Activated CD4-positive, alpha-beta memory T cell treated with anti-CD3 and anti-CD28 coated beads for 36 hours (primary cell): ENCODE measurements around the gene C1orf52. TPM values are rescaled to one million over a fixed set of nuclear protein-coding genes. Genes with fewer than 3 reads are reported as not detected.
A peak's percentile ranks its signal among the peaks of the same experiment; 100 is the strongest.
"Not testable (repeated sequence)": the region's sequence is repeated elsewhere in the genome, so short reads cannot be mapped to it uniquely, and the experiment has no call there.

Experiments used
- CTCF ChIA-PET: fragments of 350-600 bp; sonication (Branson Sonifier 250); formaldehyde crosslinking; loops from one replicate; lab custom pipeline; 2021; ENCODE audit warnings: antibody characterized with exemption, inconsistent platforms; lab: Charles Lee
- POLR2A ChIA-PET: fragments of 350-600 bp; sonication (Branson Sonifier 250); formaldehyde crosslinking; loops from one replicate; lab custom pipeline; 2021; ENCODE audit warnings: antibody characterized with exemption; lab: Charles Lee
- DNase-seq: peaks from one replicate; pipeline ENCODE4 v3.0.0-alpha.2; 2020
- H3K27ac Mint-ChIP-seq: one replicate; pipeline ENCODE4 v1.8.0; 2021; ENCODE audit warnings: mixed read lengths
- H3K27me3 Mint-ChIP-seq: one replicate; pipeline ENCODE4 v1.8.0; 2021; ENCODE audit warnings: mixed read lengths
- H3K36me3 Mint-ChIP-seq: one replicate; pipeline ENCODE4 v1.8.0; 2021; ENCODE audit warnings: mixed read lengths
- H3K4me1 Mint-ChIP-seq: one replicate; pipeline ENCODE4 v1.8.0; 2021; ENCODE audit warnings: low read depth, mixed read lengths
- H3K4me3 Mint-ChIP-seq: one replicate; pipeline ENCODE4 v1.8.0; 2021; ENCODE audit warnings: mild to moderate bottlenecking, mixed read lengths
- H3K9me3 Mint-ChIP-seq: one replicate; pipeline ENCODE4 v1.8.0; 2021; ENCODE audit warnings: mixed read lengths
- intact Hi-C: fragments of 100-400 bp; cut with micrococcal nuclease; formaldehyde crosslinking; loops from one replicate; pipeline ENCODE4 v1.15.1; 2023
- total RNA-seq, 2 experiments: library from RNA; stranded (reverse); gene quantifications; one replicate each; pipeline ENCODE4 v1.2.3, GENCODE V29; 2021

The C1orf52 gene
- total RNA-seq, 2 experiments from 2014 or later: 19.4 to 21.8 TPM

DNA sequence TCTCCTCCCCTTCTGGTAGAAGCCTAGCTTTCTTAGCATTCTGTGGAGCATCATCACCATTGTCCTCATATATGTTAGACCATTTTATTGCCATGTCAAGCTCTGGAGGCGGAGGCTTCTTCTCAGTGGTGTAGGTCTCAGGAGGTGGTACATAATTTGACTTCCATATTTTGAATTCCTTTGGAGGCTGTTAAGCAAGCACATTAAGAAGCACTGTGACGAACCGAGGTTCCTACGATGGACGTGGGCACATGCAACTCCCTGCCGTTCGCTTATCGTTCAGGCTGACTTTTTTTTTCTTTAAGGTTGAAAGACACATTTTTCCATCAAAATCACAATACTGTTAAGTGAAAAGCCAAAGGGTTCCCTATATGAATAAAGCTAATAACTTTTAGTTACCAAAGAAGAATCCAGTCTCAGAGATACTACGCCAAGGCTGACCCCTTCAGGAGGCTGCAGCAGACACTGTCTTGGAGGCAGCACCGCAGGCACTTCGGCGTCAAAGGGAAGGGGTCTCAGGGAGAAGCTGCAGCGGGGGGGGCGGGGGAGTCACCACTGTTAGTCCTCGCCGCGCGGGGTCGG, 835 bp downstream of the C1orf52 start:
- DNase-seq: peak; percentile 40
- intact Hi-C loops: loop anchor here (1.0 to 10.0 kb wide), 10 partner anchors 18 to 780 kb away; partner anchors contain the start of genes BCL10, MCOLN2, RPF1 and SYDE2
- Mint-ChIP-seq H3K4me1 (peaks cover 33% of the 10 kb centered on the region), H3K36me3 (peaks cover 24% of the 10 kb centered on the region), H3K27me3 (no peaks in the 10 kb centered on the region), H3K27ac (peak overlapping the region; percentile 92), H3K9me3 (no peaks in the 10 kb centered on the region), H3K4me3 (peak overlapping the region; percentile 97)
- ChIA-PET CTCF (interaction anchor here (0.7 to 8.3 kb wide), 41 partner anchors 10 to 1138 kb away, joined by 3 to 229 read pairs (median 4); partner anchors contain the start of genes BCL10 and ODF2L), POLR2A (interaction anchor here (1.1 to 2.2 kb wide), 4 partner anchors 17 to 684 kb away, joined by 3 to 16 read pairs (median 4); partner anchors contain the start of genes BCL10 and CTBS)

DNA sequence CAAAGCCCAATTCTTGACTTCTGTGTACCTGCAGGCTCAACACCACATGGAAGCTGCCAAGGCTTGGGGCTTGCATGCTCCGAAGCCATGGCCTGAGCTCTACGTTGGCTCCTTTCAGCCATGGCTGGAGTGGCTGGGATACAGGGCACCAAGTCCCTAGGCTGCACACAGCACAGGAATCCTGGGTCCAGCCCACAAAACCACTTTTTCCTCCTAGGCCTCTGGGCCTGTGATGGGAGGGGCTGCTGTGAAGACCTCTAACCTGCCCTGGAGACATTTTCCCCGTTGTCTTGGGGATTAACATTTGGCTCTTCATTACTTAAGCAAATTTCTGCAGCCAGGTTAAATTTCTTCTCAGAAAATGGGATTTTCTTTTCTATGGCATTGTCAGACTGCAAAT, 10.4 kb downstream of the C1orf52 start:
- H3K4me1 Mint-ChIP-seq, H3K4me3 Mint-ChIP-seq, H3K9me3 Mint-ChIP-seq, H3K27me3 Mint-ChIP-seq, POLR2A ChIA-PET, intact Hi-C loops, H3K27ac Mint-ChIP-seq, DNase-seq: not testable (repeated sequence)
- CTCF ChIA-PET: interaction anchor here (1.8 to 3.7 kb wide), 3 partner anchors 9 to 24 kb away, joined by 4 to 22 read pairs (median 4); partner anchors contain the start of gene C1orf52
- peaks cover 21% of the 10 kb centered on the region for H3K36me3 Mint-ChIP-seq

DNA sequence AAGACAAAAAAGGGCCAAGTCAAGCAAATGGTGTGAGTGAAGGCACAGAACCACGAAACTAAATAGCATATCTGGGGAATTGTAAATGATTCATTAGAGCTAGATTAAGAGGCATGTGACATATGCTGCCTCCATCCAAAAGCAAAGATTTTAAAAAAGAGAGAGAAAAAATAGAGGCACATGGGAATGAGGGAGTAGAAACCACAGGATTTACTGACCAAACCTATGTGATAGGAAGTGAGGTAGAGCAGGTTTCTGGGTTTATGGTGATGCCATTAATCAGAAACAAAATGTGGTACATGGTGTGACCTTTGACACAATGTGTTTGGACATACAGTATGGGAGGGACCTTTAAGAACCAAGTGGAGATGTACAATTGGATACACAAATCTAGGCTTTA, 13.6 kb downstream of the C1orf52 start:
- intact Hi-C loops: no loop called here
- no peaks in the 10 kb centered on the region for H3K27me3 Mint-ChIP-seq
- no peak overlapping the region for H3K27ac Mint-ChIP-seq
- POLR2A ChIA-PET: no interaction called here
- peaks cover 4% of the 10 kb centered on the region for H3K4me1 Mint-ChIP-seq
- H3K9me3 Mint-ChIP-seq: peaks cover 5% of the 10 kb centered on the region
- H3K36me3 Mint-ChIP-seq: peaks cover 14% of the 10 kb centered on the region
- CTCF ChIA-PET: interaction anchor here (1.4 kb wide), 1 partner anchor 301 kb away, joined by 3 read pairs; no protein-coding TSS in a partner anchor
- H3K4me3 Mint-ChIP-seq: no peak overlapping the region
- DNase-seq: no peak

- POLR2A ChIA-PET: no interaction called here
- Mint-ChIP-seq H3K4me3 (no peak overlapping the region), H3K9me3 (peaks cover 5% of the 10 kb centered on the region), H3K27ac (no peak overlapping the region), H3K4me1 (peaks cover 9% of the 10 kb centered on the region), H3K27me3 (no peaks in the 10 kb centered on the region), H3K36me3 (peaks cover 10% of the 10 kb centered on the region)
- intact Hi-C loops: no loop called here
- DNase-seq: no peak
- CTCF ChIA-PET: interaction anchor here (1.4 kb wide), 1 partner anchor 301 kb away, joined by 3 read pairs; no protein-coding TSS in a partner anchor
These were observed 14.0 kb downstream of the C1orf52 start for GRCh38 chr1:85245456-85245855.

DNA sequence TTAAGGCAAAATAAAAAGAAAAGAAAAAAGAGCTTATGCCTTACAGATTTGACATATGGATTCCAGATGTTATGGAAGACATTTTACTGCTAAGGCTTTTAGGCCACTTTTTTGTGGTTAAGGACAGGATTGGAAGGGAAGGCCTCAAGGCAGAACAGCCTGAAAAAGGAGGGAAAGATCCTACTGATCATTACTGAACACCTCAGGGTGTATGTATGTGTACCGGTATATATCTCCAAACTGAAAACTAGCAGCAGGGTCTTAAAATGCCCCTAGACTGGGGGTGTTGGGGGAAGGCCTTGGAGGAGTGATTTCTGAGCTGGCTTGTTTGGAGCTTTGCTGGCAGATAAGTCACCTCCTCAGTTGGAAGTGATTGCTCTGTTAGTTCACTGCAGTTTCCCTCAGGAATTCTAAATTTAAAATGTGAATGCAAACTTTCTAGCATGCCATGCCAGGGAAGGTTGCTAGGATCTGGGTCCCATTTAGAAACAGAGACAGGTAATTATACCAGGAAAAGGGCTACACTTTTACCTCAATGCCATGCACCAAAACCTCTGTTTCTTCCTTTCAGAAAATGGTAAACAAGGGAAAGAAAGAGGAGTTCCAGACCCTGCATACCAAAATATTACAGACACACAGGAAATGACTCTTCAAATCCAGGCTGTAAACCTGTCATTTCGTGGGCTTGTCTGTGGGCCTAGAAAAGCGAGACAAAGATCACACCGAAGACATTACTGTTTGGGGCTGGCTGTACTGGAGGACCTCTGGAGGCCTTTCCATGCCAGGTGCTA, 15.0 kb downstream of the C1orf52 start:
- CTCF ChIA-PET: interaction anchor here (1.0 to 1.4 kb wide), 2 partner anchors 10 to 300 kb away, joined by 3 to 4 read pairs; no protein-coding TSS in a partner anchor
- no peak for DNase-seq
- no peak overlapping the region for H3K27ac Mint-ChIP-seq
- no peaks in the 10 kb centered on the region for H3K27me3 Mint-ChIP-seq
- H3K9me3 Mint-ChIP-seq: peaks cover 3% of the 10 kb centered on the region
- H3K4me1 Mint-ChIP-seq: peaks cover 9% of the 10 kb centered on the region
- intact Hi-C loops: loop anchor here (5.0 kb wide), 1 partner anchor 42 kb away; the partner anchor contains the start of gene SYDE2
- H3K4me3 Mint-ChIP-seq: no peak overlapping the region
- POLR2A ChIA-PET: no interaction called here
- peaks cover 2% of the 10 kb centered on the region for H3K36me3 Mint-ChIP-seq

DNA sequence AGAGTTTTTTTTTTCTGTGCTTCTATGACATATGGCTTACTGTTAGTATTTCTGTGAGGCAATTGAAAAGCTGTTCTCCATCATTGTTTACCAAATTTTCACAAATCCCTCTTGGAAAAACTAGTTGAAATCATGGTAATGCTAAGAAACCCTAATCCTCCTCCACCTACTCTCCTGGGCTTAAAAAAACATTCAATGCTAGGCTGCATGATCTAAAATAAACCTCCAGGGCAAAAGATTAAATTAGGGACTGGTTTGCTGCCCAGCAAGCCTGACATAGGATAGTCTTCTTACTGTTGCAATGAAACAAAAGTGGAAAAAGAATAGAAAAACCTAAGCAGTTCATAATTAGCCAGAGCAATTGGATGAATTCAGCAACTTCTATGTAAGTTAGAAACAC, 16.1 kb downstream of the C1orf52 start:
- no peak for DNase-seq
- no peak overlapping the region for H3K27ac Mint-ChIP-seq
- H3K4me3 Mint-ChIP-seq: no peak overlapping the region
- CTCF ChIA-PET: interaction anchor here (0.6 kb wide), 1 partner anchor 18 kb away, joined by 3 read pairs; no protein-coding TSS in a partner anchor
- intact Hi-C loops: loop anchor here (5.0 kb wide), 1 partner anchor 41 kb away; the partner anchor contains the start of gene SYDE2
- H3K9me3 Mint-ChIP-seq: no peaks in the 10 kb centered on the region
- no peaks in the 10 kb centered on the region for H3K36me3 Mint-ChIP-seq
- POLR2A ChIA-PET: no interaction called here
- H3K4me1 Mint-ChIP-seq: peaks cover 9% of the 10 kb centered on the region
- H3K27me3 Mint-ChIP-seq: no peaks in the 10 kb centered on the region

DNA sequence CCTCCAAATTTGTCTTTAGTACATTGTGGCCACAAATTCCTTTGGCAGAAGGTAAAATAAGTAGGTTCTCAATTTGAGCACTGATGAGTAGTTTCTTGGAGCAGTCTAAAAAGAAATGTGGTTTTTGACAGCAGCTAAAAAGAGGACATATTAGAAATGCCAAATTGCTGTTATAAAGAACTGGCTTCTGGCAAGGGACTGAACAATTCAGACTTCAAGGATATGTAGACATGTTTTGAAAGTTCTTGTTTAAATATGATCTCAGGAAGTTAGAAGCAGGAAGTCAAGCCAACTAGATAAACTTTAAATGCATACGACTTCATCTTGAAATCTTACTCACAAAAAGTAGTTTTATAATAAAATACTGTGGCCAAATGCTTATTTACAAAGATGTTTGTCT, 18.8 kb downstream of the C1orf52 start:
- no peaks in the 10 kb centered on the region for H3K36me3 Mint-ChIP-seq
- H3K9me3 Mint-ChIP-seq: no peaks in the 10 kb centered on the region
- peaks cover 4% of the 10 kb centered on the region for H3K27me3 Mint-ChIP-seq
- H3K4me1 Mint-ChIP-seq: peaks cover 9% of the 10 kb centered on the region
- ChIA-PET POLR2A (no interaction called here), CTCF (interaction anchor here (0.7 to 2.0 kb wide), 7 partner anchors 15 to 296 kb away, joined by 3 to 19 read pairs (median 5); partner anchors contain the start of genes C1orf52, MCOLN3 and SYDE2)
- no peak overlapping the region for H3K4me3 Mint-ChIP-seq
- no peak for DNase-seq
- intact Hi-C loops: loop anchor here (1.0 to 5.0 kb wide), 2 partner anchors 38 to 295 kb away; partner anchors contain the start of gene SYDE2
- no peak overlapping the region for H3K27ac Mint-ChIP-seq

DNA sequence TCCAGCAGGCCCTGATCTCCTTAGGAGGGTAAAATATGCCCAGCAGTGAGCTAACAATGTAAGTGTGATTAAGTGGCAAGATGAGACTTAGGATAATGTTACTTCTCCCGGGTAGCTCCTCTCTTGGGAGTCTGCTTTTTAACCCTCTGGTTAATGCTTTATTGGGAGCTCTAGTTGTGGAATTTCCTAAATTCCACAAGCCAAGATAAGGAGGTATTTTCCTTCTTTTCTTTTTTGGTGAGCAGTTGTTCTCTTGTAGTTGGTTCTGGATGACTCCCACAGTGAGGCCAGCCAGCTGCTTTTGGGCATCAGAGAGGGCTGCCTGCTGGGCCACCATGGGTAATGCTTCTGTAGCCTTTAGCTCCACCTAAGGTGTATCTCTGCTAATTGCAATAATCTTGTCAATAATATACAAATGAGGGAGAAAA, 19.3 kb downstream of the C1orf52 start:
- Mint-ChIP-seq H3K27me3 (peaks cover 4% of the 10 kb centered on the region), H3K4me3 (no peak overlapping the region), H3K9me3 (no peaks in the 10 kb centered on the region), H3K27ac (no peak overlapping the region), H3K4me1 (peaks cover 9% of the 10 kb centered on the region), H3K36me3 (no peaks in the 10 kb centered on the region)
- ChIA-PET CTCF (interaction anchor here (0.7 to 2.0 kb wide), 11 partner anchors 9 to 457 kb away, joined by 3 to 19 read pairs (median 4); partner anchors contain the start of genes C1orf52, MCOLN3 and SYDE2), POLR2A (no interaction called here)
- peak; percentile 34 for DNase-seq
- intact Hi-C loops: loop anchor here (1.0 to 5.0 kb wide), 2 partner anchors 38 to 295 kb away; partner anchors contain the start of gene SYDE2

DNA sequence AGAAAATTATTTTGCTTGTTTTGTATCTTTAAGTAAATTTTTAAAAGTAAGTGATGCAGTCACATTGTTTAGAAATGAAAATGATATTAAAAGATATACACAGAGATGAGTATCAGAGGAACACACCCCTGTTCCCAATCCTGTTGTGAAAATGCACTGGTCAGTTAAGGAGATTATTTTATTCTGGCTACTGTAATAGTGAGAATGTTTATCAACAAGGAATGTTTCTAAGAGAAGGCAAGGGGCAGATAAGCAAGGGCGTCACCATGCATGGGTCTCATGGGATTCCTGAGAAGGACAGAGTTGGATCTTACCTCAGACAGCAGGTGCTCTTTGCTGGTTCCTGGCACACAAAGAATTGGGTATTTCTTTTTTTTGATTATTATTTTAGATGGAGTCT, 21.8 kb downstream of the C1orf52 start:
- H3K4me1 Mint-ChIP-seq: peaks cover 9% of the 10 kb centered on the region
- H3K9me3 Mint-ChIP-seq: no peaks in the 10 kb centered on the region
- no peaks in the 10 kb centered on the region for H3K36me3 Mint-ChIP-seq
- peaks cover 6% of the 10 kb centered on the region for H3K27me3 Mint-ChIP-seq
- H3K4me3 Mint-ChIP-seq: no peak overlapping the region
- intact Hi-C loops: loop anchor here (10.0 kb wide), 1 partner anchor 193 kb away; the partner anchor contains the start of gene MCOLN3
- POLR2A ChIA-PET: no interaction called here
- CTCF ChIA-PET: no interaction called here
- H3K27ac Mint-ChIP-seq: no peak overlapping the region
- DNase-seq: no peak

GRCh38 chr1:85230305-85230977, 29.0 kb downstream of the C1orf52 start:
- POLR2A ChIA-PET: no interaction called here

GRCh38 chr1:85229574-85230097, 29.8 kb downstream of the C1orf52 start:
- H3K27ac Mint-ChIP-seq: no peak overlapping the region
- DNase-seq: no peak
- H3K27me3 Mint-ChIP-seq: peaks cover 2% of the 10 kb centered on the region
- H3K4me1 Mint-ChIP-seq: no peaks in the 10 kb centered on the region
- no peaks in the 10 kb centered on the region for H3K36me3 Mint-ChIP-seq
- no peak overlapping the region for H3K4me3 Mint-ChIP-seq
- POLR2A ChIA-PET: no interaction called here
- intact Hi-C loops: loop anchor here (10.0 kb wide), 1 partner anchor 185 kb away; the partner anchor contains the start of gene MCOLN3
- H3K9me3 Mint-ChIP-seq: no peaks in the 10 kb centered on the region
- CTCF ChIA-PET: interaction anchor here (0.6 to 1.9 kb wide), 3 partner anchors 16 to 285 kb away, joined by 3 to 10 read pairs (median 3); no protein-coding TSS in a partner anchor

More at GRCh38 chr1:85230305-85230977, 29.0 kb downstream of the C1orf52 start:
- DNase-seq: no peak
- no peak overlapping the region for H3K4me3 Mint-ChIP-seq
- intact Hi-C loops: loop anchor here (10.0 kb wide), 1 partner anchor 186 kb away; the partner anchor contains the start of gene MCOLN3
- CTCF ChIA-PET: interaction anchor here (0.6 to 1.9 kb wide), 5 partner anchors 17 to 287 kb away, joined by 3 to 10 read pairs (median 3); no protein-coding TSS in a partner anchor
- H3K36me3 Mint-ChIP-seq: no peaks in the 10 kb centered on the region
- no peaks in the 10 kb centered on the region for H3K4me1 Mint-ChIP-seq
- H3K27me3 Mint-ChIP-seq: peaks cover 2% of the 10 kb centered on the region
- H3K9me3 Mint-ChIP-seq: no peaks in the 10 kb centered on the region
- H3K27ac Mint-ChIP-seq: no peak overlapping the region
